ENCODE results near the gene GSE1. TPM values are rescaled to one million over a fixed set of nuclear protein-coding genes. Genes with fewer than 3 reads are reported as not detected.

Gene GSE1
- total RNA-seq, 4 donors from 2014 or later, result 100 to 139 (median 120) TPM

DNA sequence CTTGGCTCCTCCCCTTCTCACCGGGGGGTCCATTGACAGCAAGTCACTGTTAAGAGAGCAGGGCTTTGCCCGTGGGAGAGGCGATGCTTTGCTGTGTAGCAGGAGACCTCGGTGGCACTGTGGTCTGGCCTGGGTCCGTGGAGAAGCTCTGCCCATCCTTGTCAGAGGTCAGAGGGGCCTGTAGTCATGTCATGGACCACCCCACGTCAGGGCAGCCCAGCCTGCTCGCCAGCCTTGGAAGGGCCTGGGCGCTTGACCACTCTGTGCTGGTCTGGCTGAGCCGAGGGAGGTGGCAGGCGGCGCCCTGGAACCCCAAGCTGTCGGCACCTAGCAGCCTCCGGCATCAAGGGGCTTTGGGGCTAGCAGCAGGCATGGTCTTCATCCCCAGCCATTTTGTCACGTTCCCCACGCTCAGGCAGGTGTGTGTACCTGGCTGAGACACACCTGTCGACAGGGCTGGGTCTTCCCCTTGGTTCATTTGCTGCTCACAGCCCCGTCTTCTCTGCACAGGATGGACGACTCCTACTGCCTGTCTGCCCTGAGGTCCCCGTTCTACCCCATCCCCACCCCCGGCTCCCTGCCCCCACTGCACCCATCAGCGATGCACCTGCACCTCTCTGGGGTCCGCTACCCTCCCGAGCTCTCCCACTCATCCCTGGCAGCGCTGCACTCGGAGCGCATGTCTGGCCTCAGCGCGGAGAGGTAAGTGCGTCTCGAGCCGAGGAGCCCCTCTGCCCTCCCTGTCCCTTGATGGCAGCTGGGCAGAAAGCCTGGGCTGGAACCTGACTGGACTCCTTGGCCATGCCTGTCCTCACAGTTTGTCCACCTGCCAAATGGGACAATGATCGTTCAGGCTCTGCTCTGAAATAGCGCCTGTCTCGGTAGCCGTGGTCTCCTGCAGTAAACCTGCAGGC, 42.4 kb downstream of the GSE1 start:
- intact Hi-C loops (cut with DNase I; ENCODE audit: low total_unique reads), result no loop called here
- Histone ChIP-seq H3K4me3 (no peak overlapping the region), H3K9me3 (no peaks in the 10 kb centered on the region), H3K27me3 (no peaks in the 10 kb centered on the region), H3K36me3 (peaks cover 1 to 31% (median 16%) of the 10 kb centered on the region in 4 donors), H3K27ac (no peak overlapping the region), H3K4me1 (peaks cover 19 to 33% (median 26%) of the 10 kb centered on the region in 4 donors)
- TF ChIP-seq CTCF (IDR thresholded peaks at IDR 0.05), result no peak
- TF ChIP-seq POLR2AphosphoS5 (IDR thresholded peaks at IDR 0.05), result no peak
- TF ChIP-seq POLR2A (IDR thresholded peaks at IDR 0.05), result no peak
- no peak for TF ChIP-seq EP300 (IDR thresholded peaks at IDR 0.05; ENCODE audit: low read depth)
- in situ Hi-C loops (cut with MboI; ENCODE audit: low pct_ligation_motif_present in 1 of 4, low pct_unique_long_range_greater_than_20kb in 1 of 4, low sequenced_read_pairs in 3 of 4), result no loop called here
- WGBS, 2 donors (ENCODE audit: low coverage in 1 of 2), result 92 to 100% methylated on average over 2 to 35 of the region's 35 CpGs
- no peak for DNase-seq

- Histone ChIP-seq H3K27me3 (no peaks in the 10 kb centered on the region), H3K36me3 (peaks cover 1 to 35% (median 20%) of the 10 kb centered on the region in 4 donors), H3K4me3 (no peak overlapping the region), H3K4me1 (peaks cover 11 to 24% (median 18%) of the 10 kb centered on the region in 4 donors), H3K27ac (no peak overlapping the region), H3K9me3 (no peaks in the 10 kb centered on the region)
- TF ChIP-seq CTCF (IDR thresholded peaks at IDR 0.05), result no peak
- TF ChIP-seq EP300 (IDR thresholded peaks at IDR 0.05; ENCODE audit: low read depth), result no peak
- TF ChIP-seq POLR2AphosphoS5 (IDR thresholded peaks at IDR 0.05), result no peak
- no peak for TF ChIP-seq POLR2A (IDR thresholded peaks at IDR 0.05)
- DNase-seq, result no peak
- in situ Hi-C loops (cut with MboI; ENCODE audit: low pct_ligation_motif_present in 1 of 4, low pct_unique_long_range_greater_than_20kb in 1 of 4, low sequenced_read_pairs in 3 of 4), result no loop called here
- 93 to 99% methylated on average over 34 to 59 of the region's 59 CpGs for WGBS, 2 donors (ENCODE audit: low coverage in 1 of 2)
- intact Hi-C loops (cut with DNase I; ENCODE audit: low total_unique reads), result no loop called here
Observed at GRCh38 chr16:85656351-85657266, 43.5 kb downstream of the GSE1 start.

GRCh38 chr16:85657267-85657650, 44.1 kb downstream of the GSE1 start:
- H3K27me3 ChIP-seq, result no peaks in the 10 kb centered on the region
- H3K9me3 ChIP-seq, result no peaks in the 10 kb centered on the region
- in situ Hi-C loops (cut with MboI; ENCODE audit: low pct_ligation_motif_present in 1 of 4, low pct_unique_long_range_greater_than_20kb in 1 of 4, low sequenced_read_pairs in 3 of 4), result no loop called here
- DNase-seq, result no peak
- H3K4me3 ChIP-seq, result no peak overlapping the region
- no peak for TF ChIP-seq EP300 (IDR thresholded peaks at IDR 0.05; ENCODE audit: low read depth)
- H3K27ac ChIP-seq, result no peak overlapping the region
- 89% methylated on average over 19 of the region's 21 CpGs; no CpG with 5 or more reads in 1 of the 2 donors for WGBS, 2 donors (ENCODE audit: low coverage in 1 of 2)
- intact Hi-C loops (cut with DNase I; ENCODE audit: low total_unique reads), result no loop called here
- H3K4me1 ChIP-seq, result peaks cover 7 to 17% (median 13%) of the 10 kb centered on the region in 4 donors
- H3K36me3 ChIP-seq, result peaks cover 1 to 38% (median 21%) of the 10 kb centered on the region in 4 donors

- Histone ChIP-seq H3K27me3 (no peaks in the 10 kb centered on the region), H3K4me3 (no peak overlapping the region), H3K9me3 (no peaks in the 10 kb centered on the region), H3K4me1 (peaks cover 7 to 10% (median 8%) of the 10 kb centered on the region in 4 donors), H3K27ac (no peak overlapping the region), H3K36me3 (peaks cover 1 to 45% (median 24%) of the 10 kb centered on the region in 4 donors)
- WGBS, 2 donors (ENCODE audit: low coverage in 1 of 2), result 40 to 94% methylated on average over 1 to 3 of the region's 3 CpGs
- in situ Hi-C loops (cut with MboI; ENCODE audit: low pct_ligation_motif_present in 1 of 4, low pct_unique_long_range_greater_than_20kb in 1 of 4, low sequenced_read_pairs in 3 of 4), result no loop called here
- DNase-seq, result no peak
- TF ChIP-seq EP300 (IDR thresholded peaks at IDR 0.05; ENCODE audit: low read depth), result no peak
- intact Hi-C loops (cut with DNase I; ENCODE audit: low total_unique reads), result no loop called here
Observed at GRCh38 chr16:85657996-85658395, 44.9 kb downstream of the GSE1 start.
